Neural progenitor cell (in vitro differentiated cells): ENCODE data around the gene MAN2A1. TPM values are rescaled to one million over a fixed set of nuclear protein-coding genes. Genes with fewer than 3 reads are reported as not detected.

ENCODE experiments used
- DNase-seq: peaks from one replicate; pipeline ENCODE4 v3.0.0-alpha.2; 2016; ENCODE audit warnings: low spot score
- H2AFZ ChIP-seq: fragments of 200-600 bp; sonication (generic); replicated peaks from 2 replicates; pipeline ENCODE4 v1.6.1; 2016; ENCODE audit warnings: antibody characterized with exemption
- H3F3A ChIP-seq: fragments of 200-600 bp; sonication (generic); 2 replicates; pipeline ENCODE4 v1.6.1; 2016; ENCODE audit warnings: antibody characterized with exemption, low read depth
- H3K27ac ChIP-seq: fragments of 200-600 bp; sonication (generic); 2 replicates; pipeline ENCODE4 v1.5.1; 2016; ENCODE audit warnings: mild to moderate bottlenecking
- H3K27me3 ChIP-seq: fragments of 200-600 bp; sonication (generic); 2 replicates; pipeline ENCODE4 v1.6.1; 2016; ENCODE audit warnings: mild to moderate bottlenecking, moderate library complexity
- H3K36me3 ChIP-seq: fragments of 200-600 bp; sonication (generic); 2 replicates; pipeline ENCODE4 v1.5.1; 2016
- H3K4me1 ChIP-seq: fragments of 200-600 bp; sonication (generic); 2 replicates; pipeline ENCODE4 v1.6.1; 2016; ENCODE audit warnings: mixed run types
- H3K4me2 ChIP-seq: fragments of 200-600 bp; sonication (generic); 2 replicates; pipeline ENCODE4 v1.6.1; 2016
- H3K4me3 ChIP-seq: fragments of 200-600 bp; sonication (generic); 2 replicates; pipeline ENCODE4 v1.5.1; 2016
- H3K79me2 ChIP-seq: fragments of 200-600 bp; sonication (generic); 2 replicates; pipeline ENCODE4 v1.6.1; 2016; ENCODE audit warnings: low read depth
- H3K9ac ChIP-seq: fragments of 200-600 bp; sonication (generic); 2 replicates; pipeline ENCODE4 v1.6.1; 2016
- H3K9me3 ChIP-seq: fragments of 200-600 bp; sonication (generic); 2 replicates; pipeline ENCODE4 v1.5.1; 2016; ENCODE audit warnings: low read depth
- H4K20me1 ChIP-seq: fragments of 200-600 bp; sonication (generic); 2 replicates; pipeline ENCODE4 v1.6.1; 2016; ENCODE audit warnings: low read depth
- H3K27ac Mint-ChIP-seq: 3 replicates; pipeline ENCODE4 v1.8.0; 2021; ENCODE audit warnings: mixed read lengths
- H3K27me3 Mint-ChIP-seq: 2 replicates; pipeline ENCODE4 v1.8.0; 2022; ENCODE audit warnings: low read depth, mild to moderate bottlenecking, inconsistent platforms, moderate library complexity, mixed read lengths; ENCODE audit not compliant: insufficient read depth
- H3K36me3 Mint-ChIP-seq: 3 replicates; pipeline ENCODE4 v1.8.0; 2021; ENCODE audit warnings: mixed read lengths
- H3K4me1 Mint-ChIP-seq: 3 replicates; pipeline ENCODE4 v1.8.0; 2021; ENCODE audit warnings: mixed read lengths
- H3K4me3 Mint-ChIP-seq: 3 replicates; pipeline ENCODE4 v1.8.0; 2021; ENCODE audit warnings: mild to moderate bottlenecking, moderate library complexity, mixed read lengths
- H3K9me3 Mint-ChIP-seq: 3 replicates; pipeline ENCODE4 v1.8.0; 2020; ENCODE audit warnings: mixed read lengths
- CTCF ChIP-seq: fragments of 200-600 bp; sonication (generic); IDR thresholded peaks from 2 replicates; pipeline ENCODE4 v1.5.1; 2017; ENCODE audit warnings: antibody characterized with exemption, mild to moderate bottlenecking
- EZH2 ChIP-seq: fragments of 200-600 bp; sonication (generic); IDR thresholded peaks from 2 replicates; pipeline ENCODE4 v1.6.1; 2017; ENCODE audit warnings: antibody characterized with exemption, mild to moderate bottlenecking, moderate library complexity
- EZH2phosphoT487 ChIP-seq: fragments of 200-600 bp; sonication (generic); IDR thresholded peaks from 2 replicates; pipeline ENCODE4 v1.6.1; 2017; ENCODE audit warnings: antibody characterized with exemption
- total RNA-seq: library from RNA; depleted of rRNA; stranded (reverse); fragments of >200 nt; gene quantifications from 2 replicates; pipeline ENCODE4 v1.2.3, GENCODE V29; 2015; ENCODE audit warnings: low replicate concordance

Gene MAN2A1
- total RNA-seq, 1 donor from 2014 or later, result 130 TPM

GRCh38 chr5:109656829-109657228 is 32.9 kb upstream of the MAN2A1 start:
- H3K9me3 ChIP-seq, result no peaks in the 10 kb centered on the region
- H3K4me1 ChIP-seq, result no peaks in the 10 kb centered on the region
- Mint-ChIP-seq H3K27ac (no peak overlapping the region), H3K9me3 (no peaks in the 10 kb centered on the region), H3K4me1 (peaks cover 11% of the 10 kb centered on the region), H3K27me3 (no peaks in the 10 kb centered on the region), H3K4me3 (no peak overlapping the region), H3K36me3 (no peaks in the 10 kb centered on the region)
- H3K27ac ChIP-seq, result no peak overlapping the region
- H3K9ac ChIP-seq, result no peak overlapping the region
- H3F3A ChIP-seq, result no peaks in the 10 kb centered on the region
- no peaks in the 10 kb centered on the region for H3K36me3 ChIP-seq
- H3K27me3 ChIP-seq, result no peaks in the 10 kb centered on the region
- H4K20me1 ChIP-seq, result no peaks in the 10 kb centered on the region
- no peak for DNase-seq
- H3K79me2 ChIP-seq, result no peaks in the 10 kb centered on the region
- peak overlapping the region; percentile 27 for H2AFZ ChIP-seq
- TF ChIP-seq EZH2phosphoT487 (no peak), EZH2 (no peak), CTCF (no peak)
- H3K4me3 ChIP-seq, result no peak overlapping the region
- no peak overlapping the region for H3K4me2 ChIP-seq

GRCh38 chr5:109659901-109660300 is 29.8 kb upstream of the MAN2A1 start:
- Histone ChIP-seq H4K20me1 (no peaks in the 10 kb centered on the region), H3K9me3 (no peaks in the 10 kb centered on the region), H2AFZ (no peak overlapping the region), H3K79me2 (no peaks in the 10 kb centered on the region), H3K4me1 (no peaks in the 10 kb centered on the region), H3K4me3 (no peak overlapping the region), H3K27ac (no peak overlapping the region), H3K4me2 (no peak overlapping the region), H3F3A (no peaks in the 10 kb centered on the region), H3K36me3 (no peaks in the 10 kb centered on the region), H3K27me3 (no peaks in the 10 kb centered on the region), H3K9ac (no peak overlapping the region)
- no peaks in the 10 kb centered on the region for H3K9me3 Mint-ChIP-seq
- no peak overlapping the region for H3K4me3 Mint-ChIP-seq
- TF ChIP-seq EZH2phosphoT487, result no peak
- TF ChIP-seq EZH2, result no peak
- no peak for TF ChIP-seq CTCF
- no peak overlapping the region for H3K27ac Mint-ChIP-seq
- DNase-seq, result no peak
- peaks cover 3% of the 10 kb centered on the region for H3K4me1 Mint-ChIP-seq
- no peaks in the 10 kb centered on the region for H3K27me3 Mint-ChIP-seq
- no peaks in the 10 kb centered on the region for H3K36me3 Mint-ChIP-seq

GRCh38 chr5:109660301-109660700 is 29.4 kb upstream of the MAN2A1 start:
- Mint-ChIP-seq H3K4me3 (no peak overlapping the region), H3K4me1 (peaks cover 3% of the 10 kb centered on the region), H3K9me3 (no peaks in the 10 kb centered on the region), H3K27me3 (no peaks in the 10 kb centered on the region), H3K27ac (no peak overlapping the region), H3K36me3 (no peaks in the 10 kb centered on the region)
- H3K4me2 ChIP-seq, result no peak overlapping the region
- no peaks in the 10 kb centered on the region for H4K20me1 ChIP-seq
- no peaks in the 10 kb centered on the region for H3K79me2 ChIP-seq
- H3K36me3 ChIP-seq, result no peaks in the 10 kb centered on the region
- no peak overlapping the region for H3K27ac ChIP-seq
- no peak overlapping the region for H3K9ac ChIP-seq
- H3K4me1 ChIP-seq, result no peaks in the 10 kb centered on the region
- H3K4me3 ChIP-seq, result no peak overlapping the region
- no peaks in the 10 kb centered on the region for H3K9me3 ChIP-seq
- H2AFZ ChIP-seq, result no peak overlapping the region
- no peaks in the 10 kb centered on the region for H3F3A ChIP-seq
- TF ChIP-seq EZH2 (no peak), EZH2phosphoT487 (no peak), CTCF (no peak)
- no peak for DNase-seq
- H3K27me3 ChIP-seq, result no peaks in the 10 kb centered on the region
